Left lobe of liver (tissue), 2 donors: ENCODE results near the gene CRTC2. TPM values are rescaled to one million over a fixed set of nuclear protein-coding genes. Genes with fewer than 3 reads are reported as not detected.
A peak's percentile ranks its signal among the peaks of the same experiment; 100 is the strongest.

Experiments used
- ATAC-seq: fragments of 200-7000 bp; cut with Tn5 transposase; one replicate; pipeline ENCODE4 v1.9.1; 2020; ENCODE audit warnings: mild to moderate bottlenecking, moderate library complexity
- DNase-seq: peaks from one replicate; pipeline ENCODE4 v3.0.0-alpha.2; 2020; ENCODE audit warnings: low spot score
- total RNA-seq: library from RNA; stranded (reverse); gene quantifications from one replicate; pipeline ENCODE4 v1.2.1, GENCODE V29; 2021
- donor health status: DM: no; HTN: no; CAD: no; lungs with moderate emphysema.
- donor health status: DM: no; HTN: yes; CAD: no.

The CRTC2 gene
- total RNA-seq, 1 donor from 2014 or later, result 23.8 TPM

DNA sequence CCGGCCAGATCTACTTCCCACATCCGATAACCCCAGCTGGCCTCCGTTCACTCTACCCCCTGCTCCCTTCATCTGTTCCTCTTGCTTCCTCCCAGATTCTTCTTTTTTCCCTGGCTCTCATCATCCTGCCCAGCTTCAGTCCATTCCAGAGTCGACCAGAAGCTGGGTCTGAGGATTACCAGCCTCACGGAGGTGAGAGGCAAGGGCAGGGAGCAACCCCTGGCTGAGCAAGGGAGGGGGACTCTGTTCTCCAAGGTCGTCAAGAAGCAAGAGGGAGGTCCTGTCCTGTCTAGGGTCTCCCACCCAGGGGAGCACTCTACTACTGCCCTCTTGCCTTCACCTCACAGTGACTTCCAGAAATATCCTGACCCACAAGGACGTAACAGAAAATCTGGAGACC, 15.1 kb upstream of the CRTC2 start:
- ATAC-seq, result no peak
- no peak for DNase-seq

- no peak for DNase-seq
- no peak for ATAC-seq
Measured at GRCh38 chr1:153973071-153973470, 14.7 kb upstream of the CRTC2 start.

- ATAC-seq (no peak), DNase-seq (no peak)
Measured at GRCh38 chr1:153970346-153970745, 11.9 kb upstream of the CRTC2 start.

DNA sequence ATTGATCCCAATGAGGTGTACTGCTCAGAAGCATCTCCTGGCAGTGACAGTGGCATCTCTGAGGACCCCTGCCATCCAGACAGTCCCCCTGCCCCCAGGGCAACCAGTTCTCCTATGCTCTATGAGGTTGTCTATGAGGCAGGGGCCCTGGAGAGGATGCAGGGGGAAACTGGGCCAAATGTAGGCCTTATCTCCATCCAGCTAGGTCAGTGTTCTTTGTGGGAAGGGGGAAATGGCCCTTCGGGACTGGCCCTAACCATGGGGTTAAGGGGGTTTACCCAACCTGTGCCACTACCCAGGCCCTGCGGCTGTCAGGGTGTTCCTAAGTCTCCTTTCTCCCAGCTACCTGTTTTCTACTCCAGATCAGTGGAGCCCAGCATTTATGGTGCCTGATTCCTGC, 10.6 kb upstream of the CRTC2 start:
- DNase-seq, result no peak
- ATAC-seq, result no peak

DNA sequence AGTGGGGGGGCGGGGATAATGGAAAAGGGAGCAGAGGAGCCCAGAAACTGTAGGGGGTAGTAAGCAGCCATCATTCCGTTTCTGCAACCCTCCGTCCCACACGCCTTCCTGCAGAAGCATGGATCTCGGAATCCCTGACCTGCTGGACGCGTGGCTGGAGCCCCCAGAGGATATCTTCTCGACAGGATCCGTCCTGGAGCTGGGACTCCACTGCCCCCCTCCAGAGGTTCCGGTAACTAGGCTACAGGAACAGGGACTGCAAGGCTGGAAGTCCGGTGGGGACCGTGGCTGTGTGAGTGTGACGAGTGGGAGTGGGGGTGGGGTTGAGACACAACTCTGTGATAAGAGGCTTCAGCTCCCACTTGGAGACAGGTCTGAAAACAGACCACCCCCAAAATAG, 10.0 kb upstream of the CRTC2 start:
- ATAC-seq, result no peak
- DNase-seq, result no peak

- peak; percentile 5 for ATAC-seq
- peak; percentile 65 for DNase-seq
Measured at GRCh38 chr1:153968000-153968363, 9.6 kb upstream of the CRTC2 start.

GRCh38 chr1:153967107-153967999, 8.9 kb upstream of the CRTC2 start, which contains the start of gene CREB3L4:
TSS of gene CREB3L4 (plus strand) at chr1:153967902. CDS start at chr1:153968526, 624 bp downstream.
- DNase-seq, result peak; percentile 94
- ATAC-seq, result peak; percentile 77

DNA sequence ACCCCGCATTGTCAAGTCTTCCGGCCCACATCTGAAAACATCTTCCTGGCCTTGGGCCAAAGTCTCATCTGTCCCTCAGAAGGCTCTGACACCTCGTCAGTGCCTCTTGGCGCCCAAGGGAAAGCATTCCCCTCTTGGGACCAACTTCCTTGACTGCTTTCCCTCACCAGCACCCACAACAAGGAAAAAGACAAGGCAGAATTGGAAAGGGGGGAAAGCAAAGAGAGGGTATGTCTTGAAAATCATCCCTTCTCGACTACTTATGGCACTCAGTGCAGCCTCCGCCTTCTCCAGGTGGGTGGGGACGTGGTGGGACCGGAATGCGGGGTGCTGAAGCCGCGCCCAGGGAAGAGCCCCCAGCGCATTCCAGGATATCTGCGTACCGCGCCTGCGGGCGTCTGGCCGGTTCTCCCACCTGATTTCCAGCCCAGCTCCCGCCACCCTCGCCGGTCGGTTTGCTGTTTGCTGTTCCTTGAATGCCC, 5.5 kb upstream of the CRTC2 start:
- ATAC-seq, result no peak
- no peak for DNase-seq

DNA sequence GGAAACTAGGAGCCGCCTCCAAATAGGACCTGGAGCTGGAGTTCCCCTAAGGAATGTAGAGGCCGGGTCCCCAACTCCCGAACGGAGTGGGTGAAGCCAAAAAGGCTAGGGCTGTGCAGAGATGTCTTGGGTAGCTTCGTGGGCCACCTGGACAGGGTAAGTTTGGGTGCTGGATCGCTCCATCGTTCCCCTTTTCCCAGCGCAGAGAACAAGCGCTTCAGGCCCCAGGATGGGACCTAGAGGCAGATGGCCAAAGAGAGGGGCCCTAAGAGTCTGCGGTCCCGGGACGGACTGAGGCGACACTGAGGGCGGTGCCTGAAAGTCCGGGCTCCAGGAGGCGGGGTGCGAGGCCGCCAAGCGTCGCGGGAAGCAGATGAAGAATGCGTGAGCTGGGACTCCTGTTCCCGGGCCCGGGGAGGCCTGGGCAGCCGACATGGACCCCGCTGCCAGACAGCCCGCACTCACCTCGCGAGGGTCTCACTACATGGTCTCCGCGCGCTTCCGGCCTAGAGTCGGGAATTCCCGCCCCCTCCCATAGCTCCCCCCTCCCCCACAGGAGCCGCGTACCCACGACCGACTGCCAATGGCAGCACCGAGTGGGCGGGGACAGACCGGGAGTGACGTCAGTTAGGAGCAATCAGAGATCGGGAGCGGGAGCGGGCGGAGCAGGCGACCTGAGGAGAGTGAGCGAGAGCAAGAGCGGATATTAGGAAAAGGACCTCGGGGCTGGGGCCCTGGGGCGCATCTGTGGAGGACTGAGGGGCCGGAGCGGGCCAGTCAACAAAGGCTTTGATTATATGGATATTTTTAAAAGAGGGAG, 4.8 kb upstream of the CRTC2 start, which contains the start of gene SLC39A1:
SLC39A1 (minus strand) TSS at position 508 of the 820 bp plus-strand sequence. CDS start 822 bp downstream, outside the sequence.
- DNase-seq (peak; percentile 99), ATAC-seq (peak; percentile 77)

GRCh38 chr1:153962088-153963029, 3.9 kb upstream of the CRTC2 start:
- DNase-seq (no peak), ATAC-seq (no peak)

DNA sequence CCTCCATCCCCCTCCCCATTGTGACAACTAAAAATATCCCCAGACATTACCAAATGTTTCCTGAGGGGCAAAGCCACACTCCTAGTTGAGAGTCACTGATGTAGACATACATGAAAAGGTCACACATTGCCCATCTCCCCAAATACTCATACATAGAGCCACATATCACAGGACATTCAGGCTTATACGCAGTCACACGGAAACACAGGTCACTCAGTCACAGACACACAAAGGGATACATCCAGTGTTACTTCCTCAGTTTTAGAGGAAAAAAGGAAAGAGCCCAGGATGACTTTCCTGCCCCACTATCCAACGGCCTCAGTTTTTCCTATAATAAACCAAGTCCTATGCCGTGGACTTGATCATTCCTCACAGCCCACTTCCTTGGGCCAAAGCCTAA, 3.0 kb upstream of the CRTC2 start:
- no peak for ATAC-seq

DNA sequence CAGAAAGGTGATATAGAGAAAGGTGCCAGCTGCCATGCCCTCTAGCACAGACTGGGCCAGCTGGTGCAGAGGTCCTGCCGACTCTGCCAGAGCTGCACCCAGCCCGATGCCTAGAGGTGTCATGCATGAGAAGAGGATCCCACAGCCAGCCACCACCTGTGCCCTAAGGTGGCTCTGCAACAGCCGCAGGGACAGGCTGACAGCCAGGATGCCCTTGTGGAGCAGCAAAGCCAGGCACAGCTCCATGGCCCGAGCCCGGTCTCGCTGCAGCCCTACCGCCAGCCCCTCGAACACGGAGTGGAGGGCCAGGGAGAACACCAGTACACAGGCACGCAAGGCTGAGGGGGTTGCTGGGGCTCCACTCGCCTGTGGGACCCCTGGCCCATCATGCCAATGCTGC, 1.8 kb upstream of the CRTC2 start:
- DNase-seq (no peak), ATAC-seq (no peak)

More for the DNA sequence above, 3.0 kb upstream of the CRTC2 start:
- no peak for DNase-seq

DNA sequence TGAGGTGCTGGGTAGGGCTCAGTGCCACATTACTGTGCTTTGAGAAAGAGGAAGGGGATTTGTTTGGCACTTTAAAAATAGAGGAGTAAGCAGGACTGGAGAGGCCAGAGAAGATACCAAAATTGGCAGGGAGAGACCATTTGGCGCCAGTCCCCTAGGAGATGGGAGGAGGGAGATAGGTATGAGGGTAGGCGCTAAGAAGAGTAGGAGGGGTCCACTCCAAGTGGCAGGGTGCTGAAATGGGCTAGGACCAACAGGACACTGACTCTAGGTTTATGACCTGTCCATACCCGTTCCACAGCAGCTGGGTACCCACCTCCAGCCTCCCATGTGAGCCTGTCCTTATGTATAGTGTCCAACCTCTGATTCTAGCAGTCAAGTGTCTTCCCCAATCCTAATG, 1.0 kb upstream of the CRTC2 start:
- ATAC-seq (no peak), DNase-seq (no peak)

GRCh38 chr1:153958961-153959260, 499 bp upstream of the CRTC2 start:
- ATAC-seq (no peak), DNase-seq (no peak)

GRCh38 chr1:153957744-153958110, 685 bp downstream of the CRTC2 start:
- no peak for ATAC-seq
- DNase-seq, result no peak

DNA sequence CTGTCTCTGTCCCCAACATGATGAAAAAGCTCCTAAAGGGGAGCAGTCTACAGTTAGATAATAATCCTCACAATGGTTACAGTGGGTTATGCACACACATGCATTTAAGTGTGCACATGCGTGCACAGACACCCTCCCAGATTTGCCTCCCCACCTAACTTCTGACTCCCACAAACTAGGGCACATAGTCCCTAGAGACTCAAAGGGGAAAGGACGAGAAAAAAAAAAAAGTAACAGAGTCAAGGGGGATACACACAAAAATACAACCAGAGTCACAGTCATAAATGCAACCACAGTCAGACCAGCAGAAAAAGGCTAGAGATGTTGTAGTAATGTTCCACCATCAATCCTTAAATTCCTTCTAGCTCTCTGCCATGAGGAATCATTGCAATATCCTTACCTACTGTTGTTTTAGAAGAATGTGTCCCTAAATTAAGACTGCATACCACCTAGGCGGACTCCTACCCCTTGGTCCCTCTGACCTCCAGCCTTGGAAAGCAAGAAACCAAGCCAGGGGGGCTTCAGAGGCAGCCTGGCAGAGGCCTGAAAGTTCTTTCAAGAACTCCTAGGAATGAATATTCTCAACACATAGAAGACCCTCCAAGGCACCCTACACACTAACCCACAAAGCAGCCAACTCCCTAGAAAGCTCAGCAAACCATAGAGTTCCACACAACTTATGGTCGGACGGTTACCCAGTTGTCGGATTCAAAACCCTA, 1.3 kb downstream of the CRTC2 start:
- DNase-seq (no peak), ATAC-seq (no peak)

GRCh38 chr1:153954826-153955225, 3.6 kb downstream of the CRTC2 start:
- DNase-seq, result no peak
- ATAC-seq, result no peak

DNA sequence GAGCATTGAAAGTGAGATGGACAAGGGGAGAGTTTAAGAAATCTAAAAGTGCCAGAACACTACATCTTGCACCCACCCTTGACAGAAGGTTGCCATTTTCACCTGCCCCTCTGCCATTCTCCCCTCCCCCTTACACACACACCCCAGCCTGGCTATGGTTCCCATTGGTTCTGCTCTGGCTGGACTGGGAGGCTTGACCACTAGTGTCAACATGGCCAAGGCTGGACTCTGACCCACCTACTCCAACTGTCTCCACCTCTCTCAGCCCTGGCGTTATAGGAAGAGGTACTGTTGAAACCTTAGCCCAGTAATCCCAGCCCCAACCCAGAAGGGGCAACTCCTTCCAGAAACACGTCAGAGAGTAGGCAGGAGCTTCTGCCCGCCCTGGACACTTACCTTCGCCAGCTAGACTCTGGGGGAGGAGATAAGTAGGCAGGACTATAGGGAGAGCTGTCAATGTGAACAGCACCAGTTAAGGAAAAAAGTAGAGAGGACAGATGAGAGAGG, 4.5 kb downstream of the CRTC2 start:
- peak; percentile 93 for DNase-seq
- ATAC-seq, result peak; percentile 79

GRCh38 chr1:153951801-153952200, 6.6 kb downstream of the CRTC2 start:
- DNase-seq (no peak), ATAC-seq (no peak)

DNA sequence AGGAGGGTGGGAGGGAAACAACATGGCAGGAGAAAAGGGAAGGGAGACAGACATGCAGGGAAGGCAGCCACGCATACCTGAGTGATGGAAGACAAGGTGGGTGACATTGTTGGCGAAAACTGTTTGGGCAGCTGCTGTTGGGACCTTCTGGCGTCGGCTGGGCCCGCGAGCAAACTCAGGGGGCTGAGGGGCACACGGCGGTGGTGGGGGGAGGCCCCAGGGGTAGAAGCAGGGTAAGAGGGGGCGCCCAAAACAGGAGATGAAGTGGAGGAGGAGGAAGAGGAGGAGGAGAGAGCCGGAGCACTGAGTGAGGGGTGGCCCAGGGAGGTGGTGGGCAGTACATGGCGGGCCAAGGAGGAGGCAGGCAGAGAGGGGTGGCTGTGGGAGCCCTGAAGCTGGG, 7.2 kb downstream of the CRTC2 start:
- ATAC-seq (no peak), DNase-seq (no peak)
